Peyer's patch (tissue), 4 donors: ENCODE measurements around the gene NR1H4.

Experiments used
- POLR2A ChIP-seq, 2 donors: fragments of 450-650 bp; IDR thresholded peaks; one replicate each; pipeline ENCODE4 v1.5.1; 2017; ENCODE audit warnings: antibody characterized with exemption in 2 of 2, mild to moderate bottlenecking in 2 of 2, moderate library complexity in 2 of 2
- TF ChIP-seq, protein P1 (sequence below), 6 experiments: fragments of 450-650 bp in 4 of 6; fragments of 200-600 bp in 2 of 6; sonication (generic) in 1 of 6; IDR thresholded peaks; one replicate each; pipeline ENCODE4 v1.5.1; 2017 to 2019; ENCODE audit warnings: antibody characterized with exemption in 6 of 6, mild to moderate bottlenecking in 3 of 6, moderate library complexity in 1 of 6

GRCh38 chr12:100567945-100568344, 94.3 kb downstream of the NR1H4 start:
- TF ChIP-seq, protein P1, sequence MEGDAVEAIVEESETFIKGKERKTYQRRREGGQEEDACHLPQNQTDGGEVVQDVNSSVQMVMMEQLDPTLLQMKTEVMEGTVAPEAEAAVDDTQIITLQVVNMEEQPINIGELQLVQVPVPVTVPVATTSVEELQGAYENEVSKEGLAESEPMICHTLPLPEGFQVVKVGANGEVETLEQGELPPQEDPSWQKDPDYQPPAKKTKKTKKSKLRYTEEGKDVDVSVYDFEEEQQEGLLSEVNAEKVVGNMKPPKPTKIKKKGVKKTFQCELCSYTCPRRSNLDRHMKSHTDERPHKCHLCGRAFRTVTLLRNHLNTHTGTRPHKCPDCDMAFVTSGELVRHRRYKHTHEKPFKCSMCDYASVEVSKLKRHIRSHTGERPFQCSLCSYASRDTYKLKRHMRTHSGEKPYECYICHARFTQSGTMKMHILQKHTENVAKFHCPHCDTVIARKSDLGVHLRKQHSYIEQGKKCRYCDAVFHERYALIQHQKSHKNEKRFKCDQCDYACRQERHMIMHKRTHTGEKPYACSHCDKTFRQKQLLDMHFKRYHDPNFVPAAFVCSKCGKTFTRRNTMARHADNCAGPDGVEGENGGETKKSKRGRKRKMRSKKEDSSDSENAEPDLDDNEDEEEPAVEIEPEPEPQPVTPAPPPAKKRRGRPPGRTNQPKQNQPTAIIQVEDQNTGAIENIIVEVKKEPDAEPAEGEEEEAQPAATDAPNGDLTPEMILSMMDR (IDR thresholded peaks at IDR 0.05), result no peak
- no peak for TF ChIP-seq POLR2A (IDR thresholded peaks at IDR 0.05)
